Caco-2 (cell line): ENCODE results near the gene LEMD3. TPM values are rescaled to one million over a fixed set of nuclear protein-coding genes. Genes with fewer than 3 reads are reported as not detected.

Experiments
- BruUV-seq: library from RNA; stranded (reverse); fragments of 400-500 nt; replicated peaks from 2 replicates; lab custom pipeline; 2021; lab: Mats Ljungman, UMichigan
- CTCF ChIA-PET: fragments of 300-600 bp; sonication (Branson Sonifier 250); formaldehyde crosslinking; loops from one replicate; lab custom pipeline; 2022; ENCODE audit warnings: antibody characterized with exemption; lab: Charles Lee
- POLR2A ChIA-PET: fragments of 300-600 bp; sonication (Branson Sonifier 250); formaldehyde crosslinking; loops from one replicate; lab custom pipeline; 2022; ENCODE audit warnings: antibody characterized with exemption; lab: Charles Lee
- DNase-seq, 2 experiments: peaks; one replicate each; pipeline versions ENCODE4 v3.0.0 to v3.0.0-alpha.2; 2020 to 2022
- H3K27me3 ChIP-seq: replicated peaks from 2 replicates; pipeline ENCODE4 v1.6.0; 2011; ENCODE audit warnings: low read length; ENCODE audit not compliant: control insufficient read depth, insufficient read depth
- H3K36me3 ChIP-seq: 2 replicates; pipeline ENCODE4 v1.5.1; 2011; ENCODE audit warnings: low read length; ENCODE audit not compliant: control insufficient read depth, insufficient read depth
- H3K4me1 ChIP-seq: fragments of 250-450 bp; sonication (Bioruptor Pico); 2 replicates; pipeline ENCODE4 v1.5.1; 2020; ENCODE audit warnings: mild to moderate bottlenecking
- H3K4me3 ChIP-seq: 2 replicates; pipeline ENCODE4 v1.5.1; 2011; ENCODE audit warnings: low read depth, mild to moderate bottlenecking, control low read depth, low read length
- H3K9me3 ChIP-seq: fragments of 250-450 bp; sonication (Bioruptor Pico); 2 replicates; pipeline ENCODE4 v1.5.1; 2020; ENCODE audit warnings: mild to moderate bottlenecking, moderate library complexity
- H3K27ac Mint-ChIP-seq: one replicate; pipeline ENCODE4 v1.8.0; 2022; ENCODE audit warnings: mixed read lengths; ENCODE audit not compliant: unreplicated experiment
- H3K27me3 Mint-ChIP-seq: one replicate; pipeline ENCODE4 v1.8.0; 2022; ENCODE audit warnings: mixed read lengths; ENCODE audit not compliant: insufficient read depth, unreplicated experiment
- H3K36me3 Mint-ChIP-seq: one replicate; pipeline ENCODE4 v1.8.0; 2022; ENCODE audit warnings: mild to moderate bottlenecking, mixed read lengths; ENCODE audit not compliant: insufficient read depth, unreplicated experiment
- H3K4me1 Mint-ChIP-seq: one replicate; pipeline ENCODE4 v1.8.0; 2022; ENCODE audit warnings: low read depth, mixed read lengths; ENCODE audit not compliant: unreplicated experiment
- H3K4me3 Mint-ChIP-seq: one replicate; pipeline ENCODE4 v1.8.0; 2022; ENCODE audit warnings: mild to moderate bottlenecking, moderate library complexity, mixed read lengths; ENCODE audit not compliant: unreplicated experiment
- H3K9me3 Mint-ChIP-seq: one replicate; pipeline ENCODE4 v1.8.0; 2022; ENCODE audit warnings: mixed read lengths; ENCODE audit not compliant: unreplicated experiment
- intact Hi-C: fragments of 100-400 bp; cut with micrococcal nuclease; formaldehyde crosslinking; loops from one replicate; pipeline ENCODE4 v1.10.0; 2022; ENCODE audit not compliant: unreplicated experiment
- total RNA-seq: library from RNA; stranded (reverse); gene quantifications from 2 replicates; pipeline ENCODE4 v1.2.3, GENCODE V29; 2022
- TF ChIP-seq, protein P1 (sequence below), 2 experiments: fragments of 200-600 bp in 1 of 2; IDR thresholded peaks; 1 replicate in 1 of 2; 2 replicates in 1 of 2; pipeline versions ENCODE4 v1.5.1 to v1.8.0; 2011 to 2022; ENCODE audit warnings: antibody characterized with exemption in 1 of 2, control low read depth in 1 of 2, inconsistent platforms in 1 of 2, low read depth in 1 of 2, low read length in 1 of 2, mild to moderate bottlenecking in 1 of 2, moderate library complexity in 1 of 2; ENCODE audit not compliant: insufficient read depth in 1 of 2, severe bottlenecking in 1 of 2, unreplicated experiment in 1 of 2

Gene LEMD3
- total RNA-seq, 1 experiment from 2014 or later, result 35.8 TPM

GRCh38 chr12:65171870-65172269 is 2.5 kb downstream of the LEMD3 start:
- H3K27me3 Mint-ChIP-seq, result no peaks in the 10 kb centered on the region
- CTCF ChIA-PET, result no interaction called here
- BruUV-seq, result no TSS peak

GRCh38 chr12:65175385-65175784 is 6.0 kb downstream of the LEMD3 start:
- peaks cover 34% of the 10 kb centered on the region for H3K4me1 ChIP-seq
- Mint-ChIP-seq H3K27me3 (no peaks in the 10 kb centered on the region), H3K9me3 (no peaks in the 10 kb centered on the region), H3K27ac (no peak overlapping the region), H3K36me3 (peaks cover 6% of the 10 kb centered on the region), H3K4me3 (no peak overlapping the region), H3K4me1 (peaks cover 11% of the 10 kb centered on the region)
- DNase-seq, result no peak
- no TSS peak for BruUV-seq
- intact Hi-C loops, result no loop called here
- peaks cover 2% of the 10 kb centered on the region for H3K36me3 ChIP-seq
- H3K4me3 ChIP-seq, result no peak overlapping the region
- POLR2A ChIA-PET, result no interaction called here
- no peaks in the 10 kb centered on the region for H3K27me3 ChIP-seq
- CTCF ChIA-PET, result no interaction called here
- no peaks in the 10 kb centered on the region for H3K9me3 ChIP-seq
- TF ChIP-seq, protein P1, sequence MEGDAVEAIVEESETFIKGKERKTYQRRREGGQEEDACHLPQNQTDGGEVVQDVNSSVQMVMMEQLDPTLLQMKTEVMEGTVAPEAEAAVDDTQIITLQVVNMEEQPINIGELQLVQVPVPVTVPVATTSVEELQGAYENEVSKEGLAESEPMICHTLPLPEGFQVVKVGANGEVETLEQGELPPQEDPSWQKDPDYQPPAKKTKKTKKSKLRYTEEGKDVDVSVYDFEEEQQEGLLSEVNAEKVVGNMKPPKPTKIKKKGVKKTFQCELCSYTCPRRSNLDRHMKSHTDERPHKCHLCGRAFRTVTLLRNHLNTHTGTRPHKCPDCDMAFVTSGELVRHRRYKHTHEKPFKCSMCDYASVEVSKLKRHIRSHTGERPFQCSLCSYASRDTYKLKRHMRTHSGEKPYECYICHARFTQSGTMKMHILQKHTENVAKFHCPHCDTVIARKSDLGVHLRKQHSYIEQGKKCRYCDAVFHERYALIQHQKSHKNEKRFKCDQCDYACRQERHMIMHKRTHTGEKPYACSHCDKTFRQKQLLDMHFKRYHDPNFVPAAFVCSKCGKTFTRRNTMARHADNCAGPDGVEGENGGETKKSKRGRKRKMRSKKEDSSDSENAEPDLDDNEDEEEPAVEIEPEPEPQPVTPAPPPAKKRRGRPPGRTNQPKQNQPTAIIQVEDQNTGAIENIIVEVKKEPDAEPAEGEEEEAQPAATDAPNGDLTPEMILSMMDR (IDR thresholded peaks at IDR 0.05; ENCODE audit: insufficient read depth in 1 of 2, low read depth in 1 of 2, low read length in 1 of 2, severe bottlenecking in 1 of 2, unreplicated experiment in 1 of 2), result no peak

More at GRCh38 chr12:65171870-65172269, 2.5 kb downstream of the LEMD3 start:
- Mint-ChIP-seq H3K27ac (no peak overlapping the region), H3K4me1 (peaks cover 11% of the 10 kb centered on the region), H3K9me3 (no peaks in the 10 kb centered on the region), H3K36me3 (peaks cover 15% of the 10 kb centered on the region), H3K4me3 (peak overlapping the region; percentile 62)
- POLR2A ChIA-PET, result no interaction called here
- Histone ChIP-seq H3K9me3 (no peaks in the 10 kb centered on the region), H3K4me1 (peaks cover 34% of the 10 kb centered on the region), H3K27me3 (no peaks in the 10 kb centered on the region), H3K4me3 (peak overlapping the region; percentile 58), H3K36me3 (peaks cover 2% of the 10 kb centered on the region)
- DNase-seq, result no peak
- intact Hi-C loops, result no loop called here
- TF ChIP-seq, protein P1 (IDR thresholded peaks at IDR 0.05; ENCODE audit: insufficient read depth in 1 of 2, low read depth in 1 of 2, low read length in 1 of 2, severe bottlenecking in 1 of 2, unreplicated experiment in 1 of 2), result no peak

GRCh38 chr12:65182012-65182739 is 12.8 kb downstream of the LEMD3 start:
- H3K4me1 Mint-ChIP-seq, result peaks cover 26% of the 10 kb centered on the region
- Histone ChIP-seq H3K9me3 (no peaks in the 10 kb centered on the region), H3K4me3 (no peak overlapping the region), H3K4me1 (peaks cover 36% of the 10 kb centered on the region), H3K36me3 (no peaks in the 10 kb centered on the region), H3K27me3 (no peaks in the 10 kb centered on the region)
- peaks cover 13% of the 10 kb centered on the region for H3K36me3 Mint-ChIP-seq
- no peaks in the 10 kb centered on the region for H3K27me3 Mint-ChIP-seq
- TF ChIP-seq, protein P1 (IDR thresholded peaks at IDR 0.05; ENCODE audit: insufficient read depth in 1 of 2, low read depth in 1 of 2, low read length in 1 of 2, severe bottlenecking in 1 of 2, unreplicated experiment in 1 of 2), result no peak
- BruUV-seq, result no TSS peak
- peak overlapping the region; percentile 29 for H3K4me3 Mint-ChIP-seq
- no peaks in the 10 kb centered on the region for H3K9me3 Mint-ChIP-seq
- no peak overlapping the region for H3K27ac Mint-ChIP-seq
- POLR2A ChIA-PET, result interaction anchor here (0.6 to 3.6 kb wide), 3 partner anchors 13 to 949 kb away, joined by 4 to 30 read pairs (median 9); partner anchors contain the start of gene LEMD3
- intact Hi-C loops, result loop anchor here (1.0 kb wide), 1 partner anchor 12 kb away; no protein-coding TSS in a partner anchor
- CTCF ChIA-PET, result interaction anchor here (0.6 kb wide), 1 partner anchor 364 kb away, joined by 3 read pairs; no protein-coding TSS in a partner anchor
- DNase-seq, result peak in 1 of 2 experiments; percentile 47
